Peyer's patch (tissue), 4 donors: ENCODE measurements around the gene FMN1. TPM values are rescaled to one million over a fixed set of nuclear protein-coding genes. Genes with fewer than 3 reads are reported as not detected.

Experiments
- DNase-seq, 3 donors: peaks; one replicate each; pipeline ENCODE4 v3.0.0-alpha.2; 2017 to 2019
- H3K27ac ChIP-seq, 4 donors: fragments of 200-600 bp; sonication (generic); one replicate each; pipeline ENCODE4 v1.5.1; 2016 to 2019
- H3K27me3 ChIP-seq, 2 donors: fragments of 200-600 bp; sonication (generic); one replicate each; pipeline ENCODE4 v1.5.1; 2019
- H3K36me3 ChIP-seq, 3 donors: fragments of 200-600 bp; sonication (generic); one replicate each; pipeline ENCODE4 v1.5.1; 2016 to 2019
- H3K4me1 ChIP-seq, 4 donors: fragments of 200-600 bp; sonication (generic); one replicate each; pipeline ENCODE4 v1.5.1; 2016 to 2019
- H3K4me3 ChIP-seq, 4 donors: fragments of 200-600 bp; sonication (generic); 1 replicate in 3 of 4; 2 replicates in 1 of 4; pipeline ENCODE4 v1.5.1; 2016 to 2019; ENCODE audit warnings: mild to moderate bottlenecking in 1 of 4
- H3K9me3 ChIP-seq, 4 donors: fragments of 200-600 bp; sonication (generic); one replicate each; pipeline ENCODE4 v1.5.1; 2016 to 2019; ENCODE audit warnings: mild to moderate bottlenecking in 1 of 4
- POLR2A ChIP-seq, 2 donors: fragments of 450-650 bp; IDR thresholded peaks; one replicate each; pipeline ENCODE4 v1.5.1; 2017; ENCODE audit warnings: antibody characterized with exemption in 2 of 2, mild to moderate bottlenecking in 2 of 2, moderate library complexity in 2 of 2
- total RNA-seq, 4 donors: library from RNA; depleted of rRNA; stranded (reverse); fragments of >200 nt; gene quantifications; one replicate each; pipeline ENCODE4 v1.1.0, GENCODE V29; 2016
- TF ChIP-seq, protein P1 (sequence below), 6 experiments: fragments of 450-650 bp in 4 of 6; fragments of 200-600 bp in 2 of 6; sonication (generic) in 1 of 6; IDR thresholded peaks; one replicate each; pipeline ENCODE4 v1.5.1; 2017 to 2019; ENCODE audit warnings: antibody characterized with exemption in 6 of 6, mild to moderate bottlenecking in 3 of 6, moderate library complexity in 1 of 6

Gene FMN1
- total RNA-seq, 4 donors from 2014 or later = 15.4 to 57.8 (median 29.1) TPM

DNA sequence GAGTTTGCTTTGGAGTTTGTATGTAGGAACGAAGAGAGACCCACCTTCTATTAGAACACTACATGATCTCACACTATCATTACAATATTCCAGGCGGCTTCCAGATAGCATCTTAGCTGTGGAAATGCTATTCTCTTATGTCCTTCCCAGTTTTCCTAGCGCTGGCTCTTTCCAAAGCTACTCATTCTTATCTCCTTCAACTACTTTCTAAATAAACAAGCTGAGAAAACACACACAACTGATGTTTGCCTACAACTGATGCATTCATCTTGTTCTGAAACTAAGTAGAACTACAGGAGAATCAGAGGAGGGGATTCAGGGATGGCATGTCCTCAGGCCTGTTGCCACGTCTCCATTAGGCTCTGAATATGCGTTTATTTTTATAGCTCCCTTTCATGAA, 367.8 kb downstream of the FMN1 start:
- no peak for DNase-seq
- H3K9me3 ChIP-seq = no peaks in the 10 kb centered on the region
- H3K27me3 ChIP-seq = no peaks in the 10 kb centered on the region
- no peaks in the 10 kb centered on the region for H3K36me3 ChIP-seq
- H3K4me1 ChIP-seq = no peaks in the 10 kb centered on the region
- H3K27ac ChIP-seq = no peak overlapping the region
- H3K4me3 ChIP-seq = no peak overlapping the region
- TF ChIP-seq, protein P1, sequence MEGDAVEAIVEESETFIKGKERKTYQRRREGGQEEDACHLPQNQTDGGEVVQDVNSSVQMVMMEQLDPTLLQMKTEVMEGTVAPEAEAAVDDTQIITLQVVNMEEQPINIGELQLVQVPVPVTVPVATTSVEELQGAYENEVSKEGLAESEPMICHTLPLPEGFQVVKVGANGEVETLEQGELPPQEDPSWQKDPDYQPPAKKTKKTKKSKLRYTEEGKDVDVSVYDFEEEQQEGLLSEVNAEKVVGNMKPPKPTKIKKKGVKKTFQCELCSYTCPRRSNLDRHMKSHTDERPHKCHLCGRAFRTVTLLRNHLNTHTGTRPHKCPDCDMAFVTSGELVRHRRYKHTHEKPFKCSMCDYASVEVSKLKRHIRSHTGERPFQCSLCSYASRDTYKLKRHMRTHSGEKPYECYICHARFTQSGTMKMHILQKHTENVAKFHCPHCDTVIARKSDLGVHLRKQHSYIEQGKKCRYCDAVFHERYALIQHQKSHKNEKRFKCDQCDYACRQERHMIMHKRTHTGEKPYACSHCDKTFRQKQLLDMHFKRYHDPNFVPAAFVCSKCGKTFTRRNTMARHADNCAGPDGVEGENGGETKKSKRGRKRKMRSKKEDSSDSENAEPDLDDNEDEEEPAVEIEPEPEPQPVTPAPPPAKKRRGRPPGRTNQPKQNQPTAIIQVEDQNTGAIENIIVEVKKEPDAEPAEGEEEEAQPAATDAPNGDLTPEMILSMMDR (IDR thresholded peaks at IDR 0.05) = no peak
- no peak for TF ChIP-seq POLR2A (IDR thresholded peaks at IDR 0.05)

DNA sequence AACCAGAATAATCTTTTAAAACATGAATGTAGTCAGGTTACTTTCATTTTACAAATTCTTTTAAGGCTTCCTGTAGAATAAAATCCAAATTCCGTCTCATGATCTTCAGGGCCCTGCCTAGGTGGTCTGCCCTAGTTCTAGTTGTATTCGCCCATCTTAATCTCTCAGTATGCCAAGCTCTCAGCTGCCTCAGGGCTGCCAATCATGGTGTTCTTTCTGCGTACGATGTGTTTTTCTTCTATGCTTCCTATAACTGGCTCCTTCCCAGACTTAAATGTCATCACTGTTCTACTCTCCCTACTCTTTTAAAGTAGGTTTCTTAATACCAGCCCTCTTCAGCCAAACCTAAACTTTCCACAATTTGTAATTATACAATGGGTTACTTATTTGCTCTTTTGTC, 369.3 kb downstream of the FMN1 start:
- no peak for DNase-seq
- Histone ChIP-seq H3K36me3 (no peaks in the 10 kb centered on the region), H3K4me1 (no peaks in the 10 kb centered on the region), H3K27ac (no peak overlapping the region), H3K9me3 (no peaks in the 10 kb centered on the region), H3K27me3 (no peaks in the 10 kb centered on the region), H3K4me3 (no peak overlapping the region)
- no peak for TF ChIP-seq POLR2A (IDR thresholded peaks at IDR 0.05)
- TF ChIP-seq, protein P1 (IDR thresholded peaks at IDR 0.05) = no peak

DNA sequence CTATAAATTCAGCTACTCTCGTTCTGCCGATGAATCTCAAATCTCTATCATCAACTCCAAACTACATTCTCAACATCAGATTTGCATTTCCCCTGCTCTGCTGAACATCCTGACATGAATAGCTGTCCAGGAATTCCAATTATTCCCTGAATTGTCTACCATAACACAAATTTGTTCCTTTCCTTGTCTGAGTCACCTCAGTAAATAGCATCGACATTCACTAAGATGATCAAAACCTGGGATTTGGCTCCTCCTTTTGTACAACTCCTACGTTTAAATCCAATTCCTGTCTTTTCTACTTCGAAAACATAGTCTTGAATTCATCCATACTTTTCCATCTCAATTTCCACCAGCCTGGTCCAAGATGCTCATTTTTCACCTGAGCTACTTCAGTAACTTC, 369.7 kb downstream of the FMN1 start:
- no peak overlapping the region for H3K4me3 ChIP-seq
- no peak overlapping the region for H3K27ac ChIP-seq
- no peaks in the 10 kb centered on the region for H3K27me3 ChIP-seq
- DNase-seq = no peak
- no peaks in the 10 kb centered on the region for H3K4me1 ChIP-seq
- no peaks in the 10 kb centered on the region for H3K9me3 ChIP-seq
- TF ChIP-seq POLR2A (IDR thresholded peaks at IDR 0.05) = no peak
- TF ChIP-seq, protein P1 (IDR thresholded peaks at IDR 0.05) = no peak
- no peaks in the 10 kb centered on the region for H3K36me3 ChIP-seq

DNA sequence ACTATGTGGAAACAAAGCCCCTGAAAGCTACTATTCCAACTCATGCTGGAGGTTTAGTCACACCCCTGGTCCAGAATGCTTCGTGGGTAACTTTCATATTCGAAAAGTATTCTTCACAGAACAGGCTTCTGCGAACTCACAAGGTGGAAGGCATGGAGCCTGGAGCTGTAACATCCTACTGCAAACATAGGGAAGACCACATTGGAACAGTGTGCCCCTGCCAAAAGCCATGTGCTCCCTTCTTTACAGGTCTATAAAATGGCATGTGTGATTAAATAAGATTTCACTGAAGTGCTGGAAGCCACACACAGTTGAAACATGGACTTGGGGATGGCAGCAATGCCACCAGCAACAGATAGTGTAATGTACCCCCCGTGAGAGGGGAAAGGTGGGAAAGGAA, 370.8 kb downstream of the FMN1 start:
- Histone ChIP-seq H3K9me3 (no peaks in the 10 kb centered on the region), H3K36me3 (no peaks in the 10 kb centered on the region), H3K27me3 (no peaks in the 10 kb centered on the region), H3K4me3 (no peak overlapping the region), H3K27ac (no peak overlapping the region), H3K4me1 (no peaks in the 10 kb centered on the region)
- no peak for DNase-seq
- TF ChIP-seq, protein P1 (IDR thresholded peaks at IDR 0.05) = no peak
- TF ChIP-seq POLR2A (IDR thresholded peaks at IDR 0.05) = no peak

DNA sequence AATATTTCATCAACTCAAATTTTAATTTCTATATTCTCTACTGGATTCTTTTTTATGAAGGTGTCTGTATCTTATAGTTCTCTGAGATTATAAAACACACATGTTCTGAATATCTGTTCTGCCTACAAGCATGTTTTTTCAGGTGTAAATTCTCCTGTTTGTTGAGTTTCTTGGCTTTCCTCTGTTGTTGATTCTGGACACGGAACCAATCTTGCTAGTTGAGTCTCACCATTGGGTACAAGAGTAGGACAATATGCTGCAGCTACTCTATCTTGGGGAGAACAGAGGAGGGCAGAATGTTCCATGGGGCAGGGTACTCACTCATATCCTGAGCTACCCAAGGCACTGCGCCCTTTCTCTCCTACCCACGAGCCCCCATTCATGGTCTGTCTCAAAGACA, 371.8 kb downstream of the FMN1 start:
- no peaks in the 10 kb centered on the region for H3K36me3 ChIP-seq
- no peak for DNase-seq
- no peaks in the 10 kb centered on the region for H3K27me3 ChIP-seq
- H3K27ac ChIP-seq = no peak overlapping the region
- H3K4me1 ChIP-seq = no peaks in the 10 kb centered on the region
- no peak for TF ChIP-seq POLR2A (IDR thresholded peaks at IDR 0.05)
- TF ChIP-seq, protein P1 (IDR thresholded peaks at IDR 0.05) = no peak
- no peaks in the 10 kb centered on the region for H3K9me3 ChIP-seq
- no peak overlapping the region for H3K4me3 ChIP-seq

DNA sequence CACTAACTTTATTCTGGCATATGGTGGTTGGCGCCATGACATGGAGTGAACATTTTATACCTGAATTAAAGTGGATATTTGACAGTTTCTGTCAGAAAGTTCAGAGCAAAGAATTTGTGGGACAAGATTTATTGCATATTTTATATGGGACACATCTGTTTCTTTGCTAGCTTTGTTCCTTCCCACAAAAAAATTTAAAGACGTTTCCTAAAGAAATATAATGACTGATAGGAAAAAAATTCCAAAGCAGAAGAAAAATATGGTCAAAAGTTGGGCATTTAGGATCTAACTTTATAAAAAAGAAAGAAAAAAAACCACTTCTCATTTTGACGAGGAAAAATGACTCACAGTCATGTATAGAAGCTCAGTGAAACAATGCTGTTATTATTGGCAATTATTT, 375.1 kb downstream of the FMN1 start:
- Histone ChIP-seq H3K4me3 (no peak overlapping the region), H3K9me3 (no peaks in the 10 kb centered on the region), H3K4me1 (no peaks in the 10 kb centered on the region), H3K36me3 (no peaks in the 10 kb centered on the region), H3K27ac (no peak overlapping the region), H3K27me3 (no peaks in the 10 kb centered on the region)
- TF ChIP-seq POLR2A (IDR thresholded peaks at IDR 0.05) = no peak
- TF ChIP-seq, protein P1 (IDR thresholded peaks at IDR 0.05) = no peak
- DNase-seq = no peak
